Hepatocyte (in vitro differentiated cells): Measurements from ENCODE around the gene HMOX1. TPM values are rescaled to one million over a fixed set of nuclear protein-coding genes. Genes with fewer than 3 reads are reported as not detected.

Source experiments
- DNase-seq: peaks from one replicate; pipeline ENCODE4 v3.0.0-alpha.2; 2016; ENCODE audit warnings: low spot score
- H2AFZ ChIP-seq: fragments of 200-600 bp; sonication (generic); 2 replicates; pipeline ENCODE4 v1.6.0; 2016; ENCODE audit warnings: antibody characterized with exemption, mild to moderate bottlenecking
- H3K27ac ChIP-seq: fragments of 200-600 bp; sonication (generic); 2 replicates; pipeline ENCODE4 v1.5.1; 2016; ENCODE audit warnings: mild to moderate bottlenecking
- H3K27me3 ChIP-seq: fragments of 200-600 bp; sonication (generic); 2 replicates; pipeline ENCODE4 v1.6.1; 2016
- H3K36me3 ChIP-seq: fragments of 200-600 bp; sonication (generic); replicated peaks from 2 replicates; pipeline ENCODE4 v1.5.1; 2016; ENCODE audit warnings: low read depth; ENCODE audit not compliant: insufficient read depth
- H3K4me1 ChIP-seq: fragments of 200-600 bp; sonication (generic); 2 replicates; pipeline ENCODE4 v1.5.1; 2016; ENCODE audit warnings: mild to moderate bottlenecking, moderate library complexity; ENCODE audit not compliant: insufficient read depth
- H3K4me2 ChIP-seq: fragments of 200-600 bp; sonication (generic); 2 replicates; pipeline ENCODE4 v1.6.0; 2016
- H3K4me3 ChIP-seq: fragments of 200-600 bp; sonication (generic); 2 replicates; pipeline ENCODE4 v1.5.1; 2016; ENCODE audit warnings: mild to moderate bottlenecking
- H3K79me2 ChIP-seq: fragments of 200-600 bp; sonication (generic); 2 replicates; pipeline ENCODE4 v1.6.0; 2017; ENCODE audit warnings: mild to moderate bottlenecking
- H3K9me2 ChIP-seq: fragments of 200-600 bp; sonication (generic); replicated peaks from 2 replicates; pipeline ENCODE4 v1.6.0; 2017; ENCODE audit warnings: mild to moderate bottlenecking; ENCODE audit not compliant: insufficient read depth
- H3K9me3 ChIP-seq: fragments of 200-600 bp; sonication (generic); 2 replicates; pipeline ENCODE4 v1.5.1; 2016; ENCODE audit warnings: low read depth, mild to moderate bottlenecking
- H4K20me1 ChIP-seq: fragments of 200-600 bp; sonication (generic); 2 replicates; pipeline ENCODE4 v1.6.0; 2016; ENCODE audit warnings: mild to moderate bottlenecking; ENCODE audit not compliant: insufficient read depth, poor library complexity, severe bottlenecking
- CTCF ChIP-seq: fragments of 200-600 bp; sonication (generic); IDR thresholded peaks from 2 replicates; pipeline ENCODE4 v1.5.1; 2016; ENCODE audit warnings: antibody characterized with exemption, mild to moderate bottlenecking; ENCODE audit not compliant: poor library complexity
- EZH2 ChIP-seq: fragments of 200-600 bp; sonication (generic); IDR thresholded peaks from 2 replicates; pipeline ENCODE4 v1.6.1; 2016; ENCODE audit warnings: antibody characterized with exemption, mild to moderate bottlenecking, borderline replicate concordance
- EZH2phosphoT487 ChIP-seq: fragments of 200-600 bp; sonication (generic); IDR thresholded peaks from one replicate; pipeline ENCODE4 v1.6.1; 2018; ENCODE audit warnings: antibody characterized with exemption, mild to moderate bottlenecking, low read depth, moderate library complexity; ENCODE audit not compliant: unreplicated experiment, severe bottlenecking
- WGBS: methylation state at CpG from one replicate; pipeline ENCODE4 v1.1.6; 2016; ENCODE audit warnings: low lambda C conversion rate; ENCODE audit errors: missing lambda C conversion rate; 5-methylcytosine and 5-hydroxymethylcytosine counted together
- polyA plus RNA-seq: library from polyadenylated mRNA; unstranded; fragments of >200 nt; fragmentation: Nextera tagmentation; extraction: Ambion mirVana; gene quantifications from 2 replicates; pipeline ENCODE4 v1.2.1, GENCODE V29; 2016
- total RNA-seq: library from RNA; depleted of rRNA; stranded (reverse); fragments of >200 nt; gene quantifications from 2 replicates; pipeline ENCODE4 v1.2.3, GENCODE V29; 2014

Gene HMOX1
- total and polyA plus RNA-seq, 2 experiments from 2014 or later: 43.8 to 58.6 TPM

- Histone ChIP-seq H3K27me3 (no peaks in the 10 kb centered on the region), H3K36me3 (no peaks in the 10 kb centered on the region), H3K9me2 (no peaks in the 10 kb centered on the region), H4K20me1 (no peaks in the 10 kb centered on the region), H2AFZ (peak overlapping the region; percentile 81), H3K4me1 (peaks cover 8% of the 10 kb centered on the region), H3K4me3 (peak overlapping the region; percentile 47), H3K79me2 (peaks cover 12% of the 10 kb centered on the region), H3K9me3 (no peaks in the 10 kb centered on the region), H3K4me2 (peak overlapping the region; percentile 98), H3K27ac (no peak overlapping the region)
- 4% methylated on average over 20 of the region's 20 CpGs for WGBS
- TF ChIP-seq EZH2 (no peak), EZH2phosphoT487 (no peak), CTCF (no peak)
- DNase-seq: no peak
These were observed 19.6 kb downstream of the HMOX1 start for GRCh38 chr22:35400501-35400790.

DNA sequence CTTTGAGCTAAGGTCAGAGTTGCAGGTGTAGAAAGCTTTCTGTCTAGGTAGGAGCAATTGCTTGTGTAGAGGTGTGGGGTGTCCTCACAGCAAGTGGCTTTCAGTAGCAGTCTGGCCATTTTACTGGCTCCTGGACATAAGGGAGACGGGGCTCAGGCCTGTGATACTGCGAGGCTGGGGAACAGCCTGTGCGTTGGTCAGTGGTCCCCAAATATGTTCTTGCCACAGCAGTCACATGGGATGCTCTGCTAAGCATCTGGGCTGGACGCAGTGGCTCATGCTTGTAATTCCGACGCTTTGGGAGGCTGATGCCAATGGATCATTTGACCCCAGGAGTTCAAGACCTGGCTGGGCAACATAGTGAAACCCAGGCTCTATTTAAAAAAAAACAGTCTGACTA is 21.0 kb downstream of the HMOX1 start:
- H3K79me2 ChIP-seq: peaks cover 12% of the 10 kb centered on the region
- no peaks in the 10 kb centered on the region for H3K9me2 ChIP-seq
- TF ChIP-seq EZH2 (no peak), CTCF (no peak), EZH2phosphoT487 (no peak)
- no peak overlapping the region for H3K27ac ChIP-seq
- H2AFZ ChIP-seq: no peak overlapping the region
- no peak overlapping the region for H3K4me2 ChIP-seq
- 90% methylated on average over 6 of the region's 6 CpGs for WGBS
- peaks cover 8% of the 10 kb centered on the region for H3K4me1 ChIP-seq
- no peaks in the 10 kb centered on the region for H3K9me3 ChIP-seq
- DNase-seq: no peak
- H3K4me3 ChIP-seq: no peak overlapping the region
- H3K27me3 ChIP-seq: no peaks in the 10 kb centered on the region
- H4K20me1 ChIP-seq: no peaks in the 10 kb centered on the region
- no peaks in the 10 kb centered on the region for H3K36me3 ChIP-seq

GRCh38 chr22:35403356-35403755 is 22.5 kb downstream of the HMOX1 start:
- Histone ChIP-seq H3K4me3 (no peak overlapping the region), H3K9me2 (no peaks in the 10 kb centered on the region), H3K9me3 (no peaks in the 10 kb centered on the region), H3K79me2 (peaks cover 12% of the 10 kb centered on the region), H3K27me3 (no peaks in the 10 kb centered on the region), H3K27ac (no peak overlapping the region), H3K4me2 (no peak overlapping the region), H3K4me1 (peaks cover 8% of the 10 kb centered on the region), H3K36me3 (no peaks in the 10 kb centered on the region), H4K20me1 (no peaks in the 10 kb centered on the region), H2AFZ (no peak overlapping the region)
- 80% methylated on average over 7 of the region's 7 CpGs for WGBS
- TF ChIP-seq EZH2phosphoT487 (no peak), CTCF (no peak), EZH2 (no peak)
- DNase-seq: no peak

DNA sequence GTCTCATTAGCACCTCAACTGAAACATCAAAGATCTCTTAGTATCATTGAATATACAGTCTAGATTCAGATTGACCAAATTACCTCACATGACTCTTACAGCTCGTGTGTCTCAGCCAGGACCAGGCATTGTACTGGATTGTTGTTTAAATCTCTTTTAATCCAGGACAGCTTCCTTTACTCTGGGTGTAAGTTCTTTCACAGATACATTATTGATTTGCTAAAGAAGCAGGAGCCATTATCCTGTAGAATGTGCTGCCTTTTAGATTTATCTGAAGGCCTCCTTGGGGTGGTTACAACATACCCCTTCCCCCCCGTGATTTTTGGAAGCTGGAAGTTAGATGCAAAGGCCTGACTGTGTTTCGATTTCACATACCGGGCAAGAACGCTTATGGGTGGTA is 23.3 kb downstream of the HMOX1 start:
- Histone ChIP-seq H3K36me3 (no peaks in the 10 kb centered on the region), H3K27me3 (no peaks in the 10 kb centered on the region), H3K4me3 (no peak overlapping the region), H4K20me1 (no peaks in the 10 kb centered on the region), H3K9me2 (no peaks in the 10 kb centered on the region), H2AFZ (no peak overlapping the region), H3K79me2 (peaks cover 12% of the 10 kb centered on the region), H3K4me2 (no peak overlapping the region), H3K9me3 (no peaks in the 10 kb centered on the region), H3K27ac (no peak overlapping the region), H3K4me1 (peaks cover 8% of the 10 kb centered on the region)
- whole genome bisulfite sequencing: 95% methylated on average over 5 of the region's 5 CpGs
- no peak for DNase-seq
- TF ChIP-seq EZH2: no peak
- no peak for TF ChIP-seq EZH2phosphoT487
- no peak for TF ChIP-seq CTCF
